HG03575 (cell line): ENCODE results near the gene EFR3B.
"Not testable (repeated sequence)": the region's sequence is repeated elsewhere in the genome, so short reads cannot be mapped to it uniquely, and the experiment has no call there.

Experiments used
- ATAC-seq: cut with Tn5 transposase; IDR thresholded peaks from one replicate; pipeline ENCODE4 v1.9.1; 2021; ENCODE audit not compliant: unreplicated experiment, insufficient number of reproducible peaks, low FRiP score; ENCODE audit errors: extremely low read depth

The EFR3B gene

GRCh38 chr2:25089605-25090315 lies 47.9 kb downstream of the EFR3B start:
- ATAC-seq = no peak

GRCh38 chr2:25090801-25091200 lies 48.9 kb downstream of the EFR3B start:
- ATAC-seq = no peak

GRCh38 chr2:25091265-25091664 lies 49.4 kb downstream of the EFR3B start:
- no peak for ATAC-seq

GRCh38 chr2:25098056-25098455 lies 56.2 kb downstream of the EFR3B start:
- no peak for ATAC-seq

GRCh38 chr2:25098670-25099486 lies 57.0 kb downstream of the EFR3B start:
- no peak for ATAC-seq

GRCh38 chr2:25102352-25102751 lies 60.5 kb downstream of the EFR3B start:
- ATAC-seq = not testable (repeated sequence)

- ATAC-seq = no peak
Measured at GRCh38 chr2:25103287-25103871, 61.5 kb downstream of the EFR3B start.

- ATAC-seq = no peak
Measured at GRCh38 chr2:25104736-25105135, 62.9 kb downstream of the EFR3B start.

GRCh38 chr2:25105336-25106085 lies 63.6 kb downstream of the EFR3B start:
- no peak for ATAC-seq

- ATAC-seq = no peak
Measured at GRCh38 chr2:25109822-25110221, 67.9 kb downstream of the EFR3B start.

- ATAC-seq = no peak
Measured at GRCh38 chr2:25112113-25112512, 70.2 kb downstream of the EFR3B start.

GRCh38 chr2:25115249-25115883 lies 73.5 kb downstream of the EFR3B start:
- ATAC-seq = no peak

- ATAC-seq = no peak
Measured at GRCh38 chr2:25115902-25116301, 74.0 kb downstream of the EFR3B start.

- no peak for ATAC-seq
Measured at GRCh38 chr2:25116956-25117355, 75.1 kb downstream of the EFR3B start.

- ATAC-seq = no peak
Measured at GRCh38 chr2:25119263-25119662, 77.4 kb downstream of the EFR3B start.

- no peak for ATAC-seq
Measured at GRCh38 chr2:25122367-25122766, 80.5 kb downstream of the EFR3B start.

- ATAC-seq = no peak
Measured at GRCh38 chr2:25123682-25124081, 81.8 kb downstream of the EFR3B start.

GRCh38 chr2:25125189-25125588 lies 83.3 kb downstream of the EFR3B start:
- ATAC-seq = no peak

GRCh38 chr2:25125976-25126375 lies 84.1 kb downstream of the EFR3B start:
- no peak for ATAC-seq
